ENCODE results near the gene TOM1L2.

DNA sequence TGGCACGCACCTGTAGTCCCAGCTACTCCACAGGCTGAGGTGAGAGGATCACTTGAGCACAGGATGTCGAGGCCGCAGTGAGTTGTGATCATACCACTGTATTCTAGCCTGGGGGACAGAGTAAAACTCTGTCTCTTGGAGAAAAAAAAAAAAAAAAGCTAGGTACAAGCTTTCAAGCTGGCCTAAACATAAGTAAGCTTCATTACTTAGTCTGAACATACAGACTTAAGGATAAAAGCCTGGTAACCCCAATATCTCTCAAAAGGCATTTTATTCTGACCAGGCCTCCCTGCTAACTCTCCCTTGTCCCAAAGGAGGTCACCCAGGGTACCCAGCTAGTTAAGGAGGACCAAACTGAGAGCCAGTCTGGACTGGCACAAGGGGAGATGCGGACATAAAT is 46.2 kb downstream of the TOM1L2 start:
- TF ChIP-seq CTCF (IDR thresholded peaks at IDR 0.05; ENCODE audit: low read depth, low read length, poor library complexity, severe bottlenecking) (no peak), EZH2phosphoT487 (IDR thresholded peaks at IDR 0.05; ENCODE audit: borderline replicate concordance, low read length) (no peak)
